Measurements from ENCODE around the gene UGT1A5.

DNA sequence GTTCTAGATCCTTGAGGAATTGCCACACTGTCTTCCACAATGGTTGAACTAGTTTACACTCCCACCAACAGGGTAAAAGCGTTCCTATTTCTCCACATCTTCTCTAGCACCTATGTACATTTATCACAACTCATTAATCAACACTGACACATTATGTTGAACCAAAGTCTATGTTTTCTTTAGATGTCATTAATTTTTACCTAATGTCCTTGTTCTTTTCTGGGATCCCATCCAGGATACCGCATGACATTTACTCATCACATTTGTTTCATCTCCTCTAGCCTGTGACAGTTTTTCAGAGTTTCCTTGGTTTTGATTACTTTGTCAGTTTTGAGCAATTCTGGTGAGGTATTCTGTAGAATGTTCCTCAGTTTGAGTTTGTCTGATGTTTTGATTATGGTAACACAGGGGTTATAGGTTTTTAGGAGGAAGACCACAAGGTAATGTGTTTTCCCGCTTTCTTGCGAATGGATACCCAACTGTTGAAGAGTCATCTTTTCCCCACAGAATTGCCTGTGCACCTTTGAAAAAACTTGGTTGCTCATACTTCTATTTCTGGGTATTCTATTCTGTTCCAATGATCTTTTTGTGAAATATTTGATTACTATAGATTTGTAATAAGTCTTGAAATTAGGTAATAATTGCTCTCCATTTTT lies 44.0 kb upstream of the UGT1A5 start:
- TF ChIP-seq CTCF (IDR thresholded peaks at IDR 0.05) (no peak), POLR2AphosphoS5 (IDR thresholded peaks at IDR 0.05; ENCODE audit: insufficient read depth in 1 of 2, low read depth in 1 of 2) (no peak)

Measured in vagina (tissue), 2 donors.